CD4-positive, alpha-beta memory T cell (primary cell): ENCODE measurements around the gene IL4. TPM values are rescaled to one million over a fixed set of nuclear protein-coding genes. Genes with fewer than 3 reads are reported as not detected.
"Not testable (repeated sequence)": the region's sequence is repeated elsewhere in the genome, so short reads cannot be mapped to it uniquely, and the experiment has no call there.

ENCODE experiments used
- CTCF ChIA-PET: fragments of 350-600 bp; sonication (Branson Sonifier 250); formaldehyde crosslinking; loops from one replicate; lab custom pipeline; 2021; ENCODE audit warnings: inconsistent platforms; ENCODE audit not compliant: partially characterized antibody; lab: Charles Lee
- POLR2A ChIA-PET: fragments of 350-600 bp; sonication (Branson Sonifier 250); formaldehyde crosslinking; loops from one replicate; lab custom pipeline; 2021; ENCODE audit not compliant: partially characterized antibody; lab: Charles Lee
- DNase-seq, 5 donors: peaks; one replicate each; pipeline versions ENCODE4 v3.0.0 to v3.0.0-alpha.2; 2020 to 2022; ENCODE audit warnings: mixed read lengths in 1 of 5
- H3K27ac ChIP-seq: one replicate; pipeline ENCODE4 v1.7.0; 2013; ENCODE audit warnings: low read depth, low read length
- H3K27me3 ChIP-seq: 2 replicates; pipeline ENCODE4 v1.7.0; 2013; ENCODE audit warnings: mild to moderate bottlenecking, low read length, moderate library complexity; ENCODE audit not compliant: insufficient read depth
- H3K36me3 ChIP-seq: 2 replicates; pipeline ENCODE4 v1.7.0; 2013; ENCODE audit warnings: mild to moderate bottlenecking, low read length, moderate library complexity; ENCODE audit not compliant: insufficient read depth
- H3K4me1 ChIP-seq: 2 replicates; pipeline ENCODE4 v1.7.0; 2013; ENCODE audit warnings: mild to moderate bottlenecking, low read length, moderate library complexity; ENCODE audit not compliant: insufficient read depth
- H3K4me3 ChIP-seq, 2 donors: one replicate each; pipeline ENCODE4 v1.7.0; 2013; ENCODE audit warnings: low read length in 2 of 2, mild to moderate bottlenecking in 1 of 2
- H3K9me3 ChIP-seq, 2 donors: one replicate each; pipeline ENCODE4 v1.7.0; 2013; ENCODE audit warnings: low read length in 2 of 2, control low read depth in 1 of 2; ENCODE audit not compliant: control insufficient read depth in 1 of 2
- H3K27ac Mint-ChIP-seq, 7 donors: one replicate each; pipeline ENCODE4 v1.8.0; 2020 to 2021; ENCODE audit warnings: mixed read lengths in 7 of 7, mild to moderate bottlenecking in 6 of 7, inconsistent platforms in 3 of 7, moderate library complexity in 3 of 7
- H3K27me3 Mint-ChIP-seq, 2 donors: one replicate each; pipeline ENCODE4 v1.8.0; 2020 to 2021; ENCODE audit warnings: mixed read lengths in 2 of 2
- H3K36me3 Mint-ChIP-seq, 2 donors: one replicate each; pipeline ENCODE4 v1.8.0; 2020 to 2021; ENCODE audit warnings: mixed read lengths in 2 of 2, inconsistent platforms in 1 of 2, mild to moderate bottlenecking in 1 of 2
- H3K4me1 Mint-ChIP-seq, 4 donors: one replicate each; pipeline ENCODE4 v1.8.0; 2020 to 2021; ENCODE audit warnings: mixed read lengths in 4 of 4, mild to moderate bottlenecking in 1 of 4
- H3K4me3 Mint-ChIP-seq, 8 donors: one replicate each; pipeline ENCODE4 v1.8.0; 2020 to 2021; ENCODE audit warnings: mixed read lengths in 8 of 8, mild to moderate bottlenecking in 7 of 8, moderate library complexity in 6 of 8, inconsistent platforms in 3 of 8
- H3K9me3 Mint-ChIP-seq, 8 donors: one replicate each; pipeline ENCODE4 v1.8.0; 2020 to 2021; ENCODE audit warnings: mixed read lengths in 8 of 8, mild to moderate bottlenecking in 5 of 8, inconsistent platforms in 3 of 8, moderate library complexity in 1 of 8
- intact Hi-C: fragments of 100-400 bp; cut with micrococcal nuclease; formaldehyde crosslinking; loops from one replicate; pipeline ENCODE4 v1.15.1; 2023
- polyA plus RNA-seq, 2 donors: library from polyadenylated mRNA; unstranded; fragments of 300-500 nt; fragmentation: Illumina TruSeq; gene quantifications; one replicate each; pipeline ENCODE4 v1.2.3, GENCODE V29; 2021
- total RNA-seq, 2 experiments: library from RNA; stranded (reverse); gene quantifications; one replicate each; pipeline ENCODE4 v1.2.3, GENCODE V29; 2021

Gene IL4
- total and polyA plus RNA-seq, 4 experiments from 2014 or later, result not detected

- no peaks in the 10 kb centered on the region for H3K36me3 ChIP-seq
- Mint-ChIP-seq H3K9me3 (no peaks in the 10 kb centered on the region), H3K27ac (peak overlapping the region; percentile 47 to 87 (median 82)), H3K4me3 (peak overlapping the region in 6 of 8 donors; percentile 0 to 65 (median 34)), H3K36me3 (peaks cover 0 to 3% of the 10 kb centered on the region in 2 donors), H3K4me1 (peaks cover 26 to 36% (median 32%) of the 10 kb centered on the region in 4 donors), H3K27me3 (no peaks in the 10 kb centered on the region)
- peak; percentile 26 to 67 (median 38) for DNase-seq
- ChIA-PET POLR2A (no interaction called here), CTCF (interaction anchor here (0.6 kb wide), 1 partner anchor 111 kb away, joined by 3 read pairs; no protein-coding TSS in a partner anchor)
- peaks cover 28% of the 10 kb centered on the region for H3K4me1 ChIP-seq
- intact Hi-C loops, result no loop called here
- H3K9me3 ChIP-seq, result no peaks in the 10 kb centered on the region
- no peak overlapping the region for H3K4me3 ChIP-seq
- no peak overlapping the region for H3K27ac ChIP-seq
- no peaks in the 10 kb centered on the region for H3K27me3 ChIP-seq
Observed at GRCh38 chr5:132688536-132689339, 14.9 kb downstream of the IL4 start.

GRCh38 chr5:132689513-132689912 lies 15.7 kb downstream of the IL4 start:
- Mint-ChIP-seq H3K27me3 (no peaks in the 10 kb centered on the region), H3K27ac (peak overlapping the region in 4 of 7 donors; percentile 47 to 78 (median 62)), H3K9me3 (no peaks in the 10 kb centered on the region), H3K36me3 (peaks cover 0 to 3% of the 10 kb centered on the region in 2 donors), H3K4me3 (peak overlapping the region in 2 of 8 donors; percentile 4 to 13), H3K4me1 (peaks cover 26 to 36% (median 31%) of the 10 kb centered on the region in 4 donors)
- Histone ChIP-seq H3K4me1 (peaks cover 28% of the 10 kb centered on the region), H3K27me3 (no peaks in the 10 kb centered on the region), H3K27ac (no peak overlapping the region), H3K36me3 (no peaks in the 10 kb centered on the region), H3K9me3 (no peaks in the 10 kb centered on the region), H3K4me3 (no peak overlapping the region)
- intact Hi-C loops, result no loop called here
- CTCF ChIA-PET, result interaction anchor here (0.6 kb wide), 1 partner anchor 112 kb away, joined by 3 read pairs; no protein-coding TSS in a partner anchor
- DNase-seq, result no peak
- POLR2A ChIA-PET, result no interaction called here

GRCh38 chr5:132690156-132690555 lies 16.4 kb downstream of the IL4 start:
- intact Hi-C loops, result no loop called here
- CTCF ChIA-PET, result interaction anchor here (1.3 kb wide), 1 partner anchor 13 kb away, joined by 3 read pairs; no protein-coding TSS in a partner anchor

GRCh38 chr5:132691755-132692631 lies 18.2 kb downstream of the IL4 start:
- DNase-seq, H3K27me3 ChIP-seq, H3K4me3 Mint-ChIP-seq, intact Hi-C loops, H3K9me3 ChIP-seq, H3K27ac ChIP-seq, H3K27me3 Mint-ChIP-seq, POLR2A ChIA-PET, H3K36me3 ChIP-seq, H3K9me3 Mint-ChIP-seq, H3K4me3 ChIP-seq: not testable (repeated sequence)
- Mint-ChIP-seq H3K27ac (peak overlapping the region in 3 of 7 donors; percentile 1 to 12 (median 3)), H3K4me1 (peaks cover 21 to 29% (median 25%) of the 10 kb centered on the region in 4 donors), H3K36me3 (peaks cover 0 to 15% of the 10 kb centered on the region in 2 donors)
- peaks cover 28% of the 10 kb centered on the region for H3K4me1 ChIP-seq
- CTCF ChIA-PET, result interaction anchor here (0.9 kb wide), 1 partner anchor 165 kb away, joined by 3 read pairs; no protein-coding TSS in a partner anchor

More at GRCh38 chr5:132690156-132690555, 16.4 kb downstream of the IL4 start:
- peaks cover 28% of the 10 kb centered on the region for H3K4me1 ChIP-seq
- Mint-ChIP-seq H3K9me3 (no peaks in the 10 kb centered on the region), H3K27me3 (no peaks in the 10 kb centered on the region), H3K36me3 (peaks cover 0 to 6% of the 10 kb centered on the region in 2 donors), H3K4me1 (peaks cover 23 to 31% (median 27%) of the 10 kb centered on the region in 4 donors), H3K4me3 (no peak overlapping the region), H3K27ac (peak overlapping the region in 1 of 7 donors; percentile 78)
- no peaks in the 10 kb centered on the region for H3K36me3 ChIP-seq
- POLR2A ChIA-PET, result no interaction called here
- DNase-seq, result no peak
- H3K27ac ChIP-seq, result no peak overlapping the region
- no peak overlapping the region for H3K4me3 ChIP-seq
- H3K27me3 ChIP-seq, result no peaks in the 10 kb centered on the region
- H3K9me3 ChIP-seq, result no peaks in the 10 kb centered on the region

GRCh38 chr5:132692632-132692967 lies 18.8 kb downstream of the IL4 start:
- Mint-ChIP-seq H3K27me3 (no peaks in the 10 kb centered on the region), H3K4me3 (no peak overlapping the region), H3K4me1 (peaks cover 21 to 29% (median 25%) of the 10 kb centered on the region in 4 donors), H3K9me3 (no peaks in the 10 kb centered on the region), H3K36me3 (peaks cover 0 to 21% of the 10 kb centered on the region in 2 donors), H3K27ac (no peak overlapping the region)
- POLR2A ChIA-PET, result no interaction called here
- Histone ChIP-seq H3K4me3 (no peak overlapping the region), H3K27me3 (no peaks in the 10 kb centered on the region), H3K9me3 (no peaks in the 10 kb centered on the region), H3K36me3 (peaks cover under 1% of the 10 kb centered on the region), H3K4me1 (peaks cover 27% of the 10 kb centered on the region), H3K27ac (no peak overlapping the region)
- intact Hi-C loops, result no loop called here
- DNase-seq, result no peak
- CTCF ChIA-PET, result no interaction called here

- Histone ChIP-seq H3K4me1 (peaks cover 7% of the 10 kb centered on the region), H3K4me3 (no peak overlapping the region), H3K36me3 (peaks cover 12% of the 10 kb centered on the region), H3K27me3 (no peaks in the 10 kb centered on the region), H3K9me3 (no peaks in the 10 kb centered on the region), H3K27ac (no peak overlapping the region)
- no peaks in the 10 kb centered on the region for H3K9me3 Mint-ChIP-seq
- peaks cover 4 to 7% (median 6%) of the 10 kb centered on the region in 4 donors for H3K4me1 Mint-ChIP-seq
- intact Hi-C loops, result no loop called here
- ChIA-PET POLR2A (no interaction called here), CTCF (no interaction called here)
- no peak overlapping the region for H3K27ac Mint-ChIP-seq
- H3K36me3 Mint-ChIP-seq, result peaks cover 24 to 44% of the 10 kb centered on the region in 2 donors
- no peaks in the 10 kb centered on the region for H3K27me3 Mint-ChIP-seq
- H3K4me3 Mint-ChIP-seq, result no peak overlapping the region
- DNase-seq, result no peak
Observed at GRCh38 chr5:132695956-132696355, 22.2 kb downstream of the IL4 start.

GRCh38 chr5:132704875-132705274 lies 31.1 kb downstream of the IL4 start:
- H3K27me3 Mint-ChIP-seq, result no peaks in the 10 kb centered on the region
- Histone ChIP-seq H3K4me3 (no peak overlapping the region), H3K9me3 (no peaks in the 10 kb centered on the region), H3K27ac (no peak overlapping the region), H3K4me1 (no peaks in the 10 kb centered on the region), H3K36me3 (peaks cover 10% of the 10 kb centered on the region), H3K27me3 (no peaks in the 10 kb centered on the region)
- intact Hi-C loops, result no loop called here
- POLR2A ChIA-PET, result no interaction called here
- DNase-seq, result no peak
- H3K4me1 Mint-ChIP-seq, result peaks cover 0 to 1% (median 0%) of the 10 kb centered on the region in 4 donors
- no peak overlapping the region for H3K4me3 Mint-ChIP-seq
- CTCF ChIA-PET, result no interaction called here
- H3K9me3 Mint-ChIP-seq, result peaks cover 0 to 1% (median 0%) of the 10 kb centered on the region in 8 donors
- H3K27ac Mint-ChIP-seq, result no peak overlapping the region
- H3K36me3 Mint-ChIP-seq, result peaks cover 34 to 48% of the 10 kb centered on the region in 2 donors
